GM18867 (cell line): Measurements from ENCODE around the gene DNMT3A.
A peak's percentile ranks its signal among the peaks of the same experiment; 100 is the strongest.
"Not testable (repeated sequence)": the region's sequence is repeated elsewhere in the genome, so short reads cannot be mapped to it uniquely, and the experiment has no call there.

Experiments used
- ATAC-seq: cut with Tn5 transposase; IDR thresholded peaks from one replicate; pipeline ENCODE4 v1.9.1; 2021; ENCODE audit warnings: mild to moderate bottlenecking, moderate library complexity; ENCODE audit not compliant: unreplicated experiment

Gene DNMT3A

GRCh38 chr2:25215948-25216679 lies 125.6 kb downstream of the DNMT3A start:
- peak; percentile 77 for ATAC-seq

- ATAC-seq, result no peak
Observed at GRCh38 chr2:25215232-25215631, 126.5 kb downstream of the DNMT3A start.

- ATAC-seq, result no peak
Observed at GRCh38 chr2:25213229-25213628, 128.5 kb downstream of the DNMT3A start.

- ATAC-seq, result not testable (repeated sequence)
Observed at GRCh38 chr2:25210923-25211322, 130.8 kb downstream of the DNMT3A start.

GRCh38 chr2:25207078-25207545 lies 134.6 kb downstream of the DNMT3A start:
- ATAC-seq, result no peak

DNA sequence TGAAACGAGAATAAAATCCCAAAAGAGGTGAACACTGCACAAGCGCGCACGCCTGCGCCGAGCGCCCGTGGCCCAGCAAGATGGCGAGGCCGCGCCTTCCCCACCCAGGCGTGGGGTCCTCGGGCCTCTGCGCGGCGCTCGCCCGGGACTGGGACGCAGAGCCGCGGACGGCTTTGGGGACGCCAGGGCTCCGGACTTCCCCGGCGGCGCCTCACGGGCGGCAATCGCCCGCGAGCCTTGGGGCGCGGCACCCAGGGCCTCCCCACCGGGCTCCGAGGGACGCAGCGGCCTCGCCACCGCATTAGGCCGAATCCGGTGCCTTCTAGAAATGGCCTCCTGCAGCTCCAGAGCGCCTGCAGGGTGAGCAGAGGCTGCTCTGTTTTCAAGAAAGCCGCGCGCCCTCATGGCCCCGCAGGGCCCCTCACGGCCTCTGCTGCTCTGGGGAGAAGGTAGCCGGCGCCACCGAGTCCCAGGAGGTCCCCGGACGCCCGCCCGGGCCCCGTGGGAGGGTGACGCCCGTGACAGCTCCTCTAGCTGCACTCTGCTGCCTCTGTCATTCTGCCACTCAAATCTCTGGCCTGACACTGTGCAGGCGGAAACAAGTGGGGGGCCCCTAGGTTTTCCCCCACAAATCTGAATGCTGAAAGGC lies 137.4 kb downstream of the DNMT3A start:
- peak; percentile 58 for ATAC-seq

GRCh38 chr2:25202275-25202674 lies 139.4 kb downstream of the DNMT3A start:
- no peak for ATAC-seq

- no peak for ATAC-seq
Observed at GRCh38 chr2:25201794-25202193, 139.9 kb downstream of the DNMT3A start.

DNA sequence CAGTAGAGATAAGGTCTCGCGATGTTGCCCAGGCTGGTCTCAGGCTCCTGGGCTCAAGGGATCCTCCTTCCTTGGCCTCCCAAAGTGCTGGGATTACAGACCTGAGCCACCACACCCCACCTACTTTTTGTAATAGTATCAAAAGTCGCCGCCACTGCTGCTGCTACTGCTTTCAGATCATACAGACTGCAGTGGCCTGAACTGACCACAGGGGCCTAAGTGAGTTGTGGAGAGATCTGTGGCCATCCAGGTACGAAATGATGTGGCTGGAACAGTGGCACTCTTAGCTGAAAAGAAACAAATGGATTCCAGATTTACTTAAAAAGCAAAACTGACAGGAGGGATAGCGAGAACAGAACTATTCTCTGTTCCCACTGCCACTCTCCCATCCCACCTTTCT lies 140.5 kb downstream of the DNMT3A start:
- no peak for ATAC-seq

GRCh38 chr2:25198576-25198975 lies 143.1 kb downstream of the DNMT3A start:
- no peak for ATAC-seq

DNA sequence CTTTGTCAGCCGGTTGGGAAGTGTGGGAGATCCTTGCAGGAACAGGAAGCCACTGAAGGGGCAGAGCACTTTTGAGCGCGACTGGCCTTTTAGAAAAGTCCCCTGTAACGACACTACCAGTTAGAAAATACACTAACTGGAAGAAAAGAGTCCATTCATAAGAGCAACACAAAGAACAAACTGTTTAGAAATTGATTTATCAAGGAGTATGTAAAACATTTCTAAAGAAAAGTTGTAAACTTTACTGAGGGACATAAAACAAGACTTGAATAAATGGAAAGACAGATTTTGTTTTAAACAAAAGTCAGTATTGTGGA lies 143.6 kb downstream of the DNMT3A start:
- no peak for ATAC-seq

- ATAC-seq, result no peak
Observed at GRCh38 chr2:25197336-25198208, 144.2 kb downstream of the DNMT3A start.

- no peak for ATAC-seq
Observed at GRCh38 chr2:25194576-25195122, 147.1 kb downstream of the DNMT3A start.

DNA sequence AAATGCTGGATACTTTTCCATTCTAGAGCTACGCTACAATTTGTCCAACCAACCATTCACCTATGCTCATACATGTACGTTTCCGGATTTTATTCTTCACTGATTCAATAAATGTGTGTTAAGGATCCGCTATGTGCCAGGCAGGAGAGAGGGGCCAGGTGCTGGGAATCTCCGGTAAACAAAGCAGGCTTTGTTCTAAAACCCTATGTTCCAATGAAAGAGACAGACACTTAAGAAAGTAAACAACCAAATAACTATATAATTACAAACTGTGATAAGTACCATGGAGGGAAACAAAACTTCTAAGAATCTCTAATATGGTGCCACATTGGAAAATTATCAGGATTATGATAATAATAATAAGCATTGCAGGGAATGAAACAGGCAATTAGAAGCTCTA lies 151.2 kb downstream of the DNMT3A start:
- ATAC-seq, result no peak

DNA sequence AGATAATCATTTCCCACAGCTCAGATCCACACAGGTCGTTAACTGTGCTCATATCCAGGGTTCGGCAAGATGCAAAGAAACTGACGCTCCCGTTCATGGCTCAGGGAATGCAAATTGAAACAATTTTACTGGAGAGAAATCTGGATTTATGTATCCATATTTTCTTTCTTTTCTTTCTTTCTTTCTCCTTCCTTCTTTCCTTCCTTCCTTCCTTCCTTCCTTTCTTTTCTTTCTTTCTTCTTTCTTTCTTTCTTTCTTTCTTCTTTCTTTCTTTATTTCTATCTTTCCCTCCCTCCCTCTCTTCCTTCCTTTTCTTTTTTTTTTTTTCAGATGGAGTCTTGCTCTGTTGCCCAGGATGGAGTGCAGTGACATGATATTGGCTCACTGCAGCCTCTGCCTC lies 153.3 kb downstream of the DNMT3A start:
- no peak for ATAC-seq

GRCh38 chr2:25187729-25188350 lies 153.9 kb downstream of the DNMT3A start:
- no peak for ATAC-seq

DNA sequence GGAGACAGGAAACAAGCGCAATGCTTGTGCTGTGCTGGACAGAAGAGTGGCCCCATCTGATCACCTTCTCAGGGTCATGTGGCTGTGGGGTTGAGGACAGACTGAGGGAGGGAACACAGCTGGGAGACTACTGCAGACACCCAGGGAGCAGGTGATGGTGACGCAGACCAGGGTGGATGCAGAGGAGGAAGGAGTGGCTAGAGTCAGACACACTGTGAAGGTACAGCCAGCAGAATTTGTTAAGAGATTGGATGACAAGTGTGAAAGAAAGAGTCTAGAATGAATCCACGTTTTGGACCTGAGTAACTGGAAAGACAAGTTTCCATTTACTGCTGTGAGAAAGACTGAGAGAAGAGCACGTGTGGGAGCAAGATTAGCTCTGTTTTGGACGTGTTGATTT lies 157.5 kb downstream of the DNMT3A start:
- ATAC-seq, result no peak

GRCh38 chr2:25178976-25179375 lies 162.7 kb downstream of the DNMT3A start:
- ATAC-seq, result no peak
